NCI-H146 treated with DMSO at 0.1 percent for 48 hours (cell line): Measurements from ENCODE around the gene SLC34A1.
"Not testable (repeated sequence)": the region's sequence is repeated elsewhere in the genome, so short reads cannot be mapped to it uniquely, and the experiment has no call there.

Experiments
- DNase-seq: peaks from one replicate; lab custom pipeline; 2025; ENCODE audit not compliant: unreplicated experiment; lab: John Stamatoyannopoulos, UW

The SLC34A1 gene, protein sequence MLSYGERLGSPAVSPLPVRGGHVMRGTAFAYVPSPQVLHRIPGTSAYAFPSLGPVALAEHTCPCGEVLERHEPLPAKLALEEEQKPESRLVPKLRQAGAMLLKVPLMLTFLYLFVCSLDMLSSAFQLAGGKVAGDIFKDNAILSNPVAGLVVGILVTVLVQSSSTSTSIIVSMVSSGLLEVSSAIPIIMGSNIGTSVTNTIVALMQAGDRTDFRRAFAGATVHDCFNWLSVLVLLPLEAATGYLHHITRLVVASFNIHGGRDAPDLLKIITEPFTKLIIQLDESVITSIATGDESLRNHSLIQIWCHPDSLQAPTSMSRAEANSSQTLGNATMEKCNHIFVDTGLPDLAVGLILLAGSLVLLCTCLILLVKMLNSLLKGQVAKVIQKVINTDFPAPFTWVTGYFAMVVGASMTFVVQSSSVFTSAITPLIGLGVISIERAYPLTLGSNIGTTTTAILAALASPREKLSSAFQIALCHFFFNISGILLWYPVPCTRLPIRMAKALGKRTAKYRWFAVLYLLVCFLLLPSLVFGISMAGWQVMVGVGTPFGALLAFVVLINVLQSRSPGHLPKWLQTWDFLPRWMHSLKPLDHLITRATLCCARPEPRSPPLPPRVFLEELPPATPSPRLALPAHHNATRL

DNA sequence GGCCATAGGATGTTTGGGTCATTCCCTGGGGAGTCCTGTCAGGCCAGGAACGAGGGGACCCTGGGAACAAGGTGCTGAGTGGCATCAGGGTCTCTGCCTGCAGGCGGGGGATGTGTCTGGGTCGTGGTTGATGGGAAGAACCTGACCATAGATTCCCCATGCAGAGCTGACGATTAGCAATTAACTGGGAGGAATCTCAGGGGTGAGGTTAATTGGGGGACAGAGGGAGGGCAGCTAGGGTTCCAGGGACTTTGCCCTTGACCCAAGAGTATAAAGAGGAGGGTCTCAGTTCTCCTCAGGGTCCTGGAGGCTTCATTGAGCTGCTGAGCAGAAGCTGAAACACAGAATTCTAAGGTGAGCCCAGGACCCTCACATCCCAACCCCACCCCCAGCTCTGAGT lies at the start of gene SLC34A1:
TSS of gene SLC34A1 (plus strand) at position 301 of the 400 bp plus-strand sequence. CDS start 1,308 bp downstream, outside the sequence.
- no peak for DNase-seq

DNA sequence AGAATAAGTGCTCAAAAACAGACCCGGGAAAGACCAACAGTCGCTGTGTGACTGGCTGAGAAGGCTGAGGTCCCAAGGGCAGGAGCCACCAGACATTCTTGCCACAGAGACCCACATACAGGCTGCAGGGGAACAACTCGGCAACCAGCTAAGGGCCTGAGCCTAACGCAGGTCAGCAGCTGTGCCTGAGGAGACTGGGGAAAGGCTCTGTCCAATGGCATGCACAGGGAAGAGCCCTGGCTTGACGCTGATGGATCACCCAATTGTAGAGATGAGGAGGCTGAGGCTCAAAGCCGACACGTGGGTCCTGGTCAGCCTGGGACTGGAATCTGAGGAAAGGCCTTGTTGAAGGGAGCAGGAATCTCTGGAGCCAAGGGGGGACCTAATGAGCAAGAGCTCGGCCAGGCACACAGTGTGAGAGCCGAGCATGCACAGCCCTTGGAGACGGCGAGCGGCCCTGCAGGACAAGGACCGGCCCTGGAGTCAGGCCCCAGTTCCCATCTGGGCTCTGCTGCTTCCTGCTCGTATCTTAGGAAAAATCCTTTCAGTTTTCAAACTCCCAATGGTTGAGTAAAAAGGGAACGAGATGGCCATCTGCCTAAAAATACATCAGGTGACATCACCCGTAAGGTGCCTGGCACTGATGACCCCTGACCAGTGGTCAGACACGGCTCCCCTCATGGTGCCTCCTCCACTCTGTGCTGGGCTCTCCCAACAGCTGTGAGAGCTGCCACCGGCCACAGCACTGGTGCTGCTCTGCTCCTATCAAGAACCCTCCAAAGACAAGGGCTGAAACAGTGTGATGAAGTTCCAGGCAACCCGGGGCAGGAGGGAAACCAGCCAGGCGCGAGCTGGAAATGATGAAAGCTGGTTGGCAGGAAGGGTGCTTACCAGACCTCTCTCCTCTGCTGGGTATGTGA lies 49.2 kb upstream of the SLC34A1 start:
- no peak for DNase-seq

DNA sequence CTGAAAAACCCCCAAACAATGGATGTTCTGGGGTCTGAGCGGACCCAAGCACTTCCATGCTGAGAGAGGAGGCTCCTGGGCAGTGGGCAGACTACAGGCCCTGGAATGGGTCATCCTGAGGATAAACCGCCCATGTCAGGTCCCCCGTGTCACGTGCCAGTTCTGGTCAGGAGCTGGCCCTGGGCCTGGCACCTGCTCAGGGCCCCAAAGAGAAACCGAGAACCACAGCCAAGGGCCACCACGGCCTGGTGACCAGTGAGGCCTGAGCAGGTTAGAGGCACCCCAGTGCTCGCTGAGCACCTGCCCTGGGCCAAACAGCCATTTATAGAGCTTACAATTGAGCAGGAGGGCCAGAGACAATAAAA lies 48.6 kb upstream of the SLC34A1 start:
- no peak for DNase-seq

DNA sequence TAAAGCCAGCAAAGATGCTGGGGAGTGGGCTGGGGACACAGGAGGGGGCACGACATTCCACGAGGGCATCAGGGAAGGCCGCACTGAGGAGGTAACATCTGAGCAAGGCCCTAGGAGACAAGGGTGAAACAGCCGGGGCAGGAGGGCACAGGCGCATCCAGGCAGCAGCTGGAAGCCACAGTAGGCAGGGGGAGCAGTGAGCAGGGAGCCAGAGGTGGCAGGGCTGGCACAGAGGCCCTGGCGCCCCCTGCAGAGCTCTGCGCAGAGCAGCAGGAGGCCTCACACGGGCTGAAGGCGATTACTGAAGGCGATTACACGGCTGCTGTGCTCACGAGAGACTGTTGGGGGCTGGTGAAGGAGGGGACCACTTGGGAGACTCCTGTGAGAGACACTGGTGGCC lies 48.1 kb upstream of the SLC34A1 start:
- DNase-seq = no peak

DNA sequence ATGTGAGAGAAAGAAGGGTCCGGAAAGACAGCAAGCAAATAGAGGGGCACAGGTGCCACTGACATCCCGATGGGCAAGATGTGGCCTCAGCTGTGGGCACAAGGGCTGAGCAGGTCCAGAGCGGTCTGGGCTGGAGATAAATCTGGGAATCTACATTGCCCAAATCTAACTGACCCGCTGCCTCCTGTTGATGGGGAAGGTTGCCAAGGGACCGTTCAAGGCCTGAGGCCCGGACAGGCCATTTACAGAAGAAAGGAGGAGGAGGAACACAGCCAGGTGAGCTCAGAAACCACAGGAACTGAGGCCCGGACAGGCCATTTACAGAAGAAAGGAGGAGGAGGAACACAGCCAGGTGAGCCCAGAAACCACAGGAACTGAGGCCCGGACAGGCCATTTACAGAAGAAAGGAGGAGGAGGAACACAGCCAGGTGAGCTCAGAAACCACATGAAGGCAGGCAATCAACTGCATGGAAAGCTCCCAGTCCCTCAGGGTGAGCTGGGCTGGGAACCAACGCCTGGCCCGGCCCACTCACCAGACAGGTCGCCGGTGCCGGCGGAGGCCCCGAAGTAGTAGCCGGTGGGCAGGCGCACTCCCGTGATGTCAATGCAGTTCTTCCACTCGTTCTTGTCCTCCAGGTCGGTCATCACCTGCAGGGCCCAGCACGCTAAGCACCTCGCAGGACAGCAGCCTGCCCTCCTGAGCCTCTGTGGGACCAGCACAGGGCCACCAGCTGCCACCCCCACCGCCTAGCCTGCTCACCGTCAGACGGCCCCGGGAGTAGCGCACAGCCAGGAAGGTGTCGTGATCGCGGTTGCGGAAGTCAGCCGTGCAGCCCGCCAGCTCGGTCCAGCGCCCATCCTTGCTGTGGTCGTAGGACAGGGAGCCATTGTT lies 47.4 kb upstream of the SLC34A1 start:
- DNase-seq = no peak

DNA sequence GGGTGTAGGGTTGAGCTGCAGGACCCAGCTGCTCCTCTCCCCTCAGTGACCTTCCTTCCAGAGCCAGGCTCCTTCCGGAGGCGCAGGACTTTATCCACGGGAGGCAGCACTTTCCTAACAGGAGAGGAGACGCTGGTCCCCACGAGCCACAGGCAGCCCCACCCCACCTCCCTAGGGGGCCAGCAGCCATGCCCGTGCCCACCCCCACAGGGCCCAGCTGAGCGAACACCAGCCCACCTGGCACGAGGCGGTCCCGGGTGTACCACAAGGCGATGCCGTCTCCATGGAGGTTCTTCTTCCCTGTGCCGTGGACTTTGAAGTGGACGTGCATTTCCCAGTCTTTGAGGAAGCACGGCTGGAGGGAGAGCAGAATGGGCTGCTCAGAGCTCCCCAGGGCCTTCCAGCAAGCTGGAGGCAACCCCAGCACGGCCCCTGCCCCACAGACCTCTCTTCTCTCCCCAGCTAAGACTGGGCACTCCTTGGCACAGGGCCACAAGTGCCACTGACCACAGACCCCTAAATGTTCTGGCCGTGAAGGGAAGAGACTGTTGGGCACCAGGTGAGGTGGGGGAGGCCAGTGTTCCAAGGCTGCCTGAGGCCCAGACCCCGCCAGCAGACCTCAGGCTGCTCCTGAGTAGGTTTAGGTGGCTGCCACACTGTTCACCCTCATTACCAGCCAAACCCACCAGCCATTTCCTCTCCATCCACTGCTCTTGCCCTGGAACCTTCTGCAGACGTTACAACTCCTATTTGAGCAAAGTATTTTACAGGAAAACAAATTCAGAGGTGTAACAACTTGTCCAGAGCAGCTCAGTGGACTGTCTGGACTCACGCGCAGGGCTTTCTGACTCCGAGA lies 45.8 kb upstream of the SLC34A1 start:
- DNase-seq = no peak

DNA sequence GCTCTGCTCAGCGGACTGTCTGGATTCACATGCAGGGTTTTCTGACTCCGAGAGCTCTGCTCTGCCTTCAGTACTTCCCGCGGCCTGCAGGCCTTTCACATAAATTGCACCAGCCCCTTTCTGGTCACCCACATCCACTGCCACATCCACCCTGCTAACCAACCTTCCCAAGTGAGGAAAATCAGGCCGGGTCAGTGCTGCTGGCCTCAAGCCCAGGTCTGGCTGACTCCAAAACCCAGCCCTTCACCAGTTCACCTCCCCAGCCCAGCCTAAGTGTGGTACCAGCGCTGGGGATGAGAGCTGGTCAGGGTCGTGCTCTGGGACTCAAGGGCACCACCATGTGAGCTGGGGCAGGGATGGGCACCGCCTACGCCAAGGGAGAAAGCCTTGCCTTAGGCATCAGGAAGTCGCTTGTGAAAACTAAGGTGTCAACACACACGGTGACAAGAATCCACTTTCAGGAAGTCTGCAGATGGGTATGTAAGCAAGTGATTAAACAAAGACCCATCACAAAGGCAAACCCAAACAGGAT lies 45.1 kb upstream of the SLC34A1 start:
- no peak for DNase-seq

DNA sequence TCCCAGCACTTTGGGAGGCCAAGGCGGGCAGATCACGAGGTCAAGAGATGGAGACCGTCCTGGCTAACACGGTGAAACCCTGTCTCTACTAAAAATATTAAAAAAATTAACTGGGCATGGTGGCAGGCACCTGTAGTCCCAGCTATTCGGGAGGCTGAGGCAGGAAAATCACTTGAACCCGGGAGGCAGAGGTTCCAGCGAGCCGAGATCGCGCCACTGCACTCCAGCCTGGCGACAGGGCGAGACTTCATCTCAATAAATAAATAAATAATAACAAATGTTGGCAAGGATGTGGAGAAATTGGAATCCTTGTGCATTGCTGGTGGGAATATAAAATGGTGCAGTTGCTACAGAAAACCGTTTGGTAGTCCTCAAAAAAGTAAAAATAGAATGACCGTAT lies 41.2 kb upstream of the SLC34A1 start:
- not testable (repeated sequence) for DNase-seq

DNA sequence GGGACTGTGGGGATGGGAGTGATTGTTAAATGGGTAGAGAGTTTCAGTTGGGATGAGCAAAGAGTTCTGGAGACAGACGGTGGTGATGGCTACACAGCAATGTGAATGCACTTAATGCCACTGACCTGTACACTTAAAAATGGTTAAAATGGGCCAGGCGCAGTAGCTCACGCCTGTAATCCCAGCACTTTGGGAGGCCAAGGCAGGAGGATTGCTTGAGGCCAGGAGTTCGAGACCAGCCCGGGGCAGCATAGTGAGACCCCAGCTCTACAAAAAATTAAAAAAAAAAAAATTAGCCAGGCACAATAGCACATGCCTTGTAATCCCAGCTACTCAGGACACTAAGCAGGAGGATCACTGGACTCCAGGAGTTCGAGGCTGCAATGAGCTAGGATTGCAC lies 40.5 kb upstream of the SLC34A1 start:
- no peak for DNase-seq

DNA sequence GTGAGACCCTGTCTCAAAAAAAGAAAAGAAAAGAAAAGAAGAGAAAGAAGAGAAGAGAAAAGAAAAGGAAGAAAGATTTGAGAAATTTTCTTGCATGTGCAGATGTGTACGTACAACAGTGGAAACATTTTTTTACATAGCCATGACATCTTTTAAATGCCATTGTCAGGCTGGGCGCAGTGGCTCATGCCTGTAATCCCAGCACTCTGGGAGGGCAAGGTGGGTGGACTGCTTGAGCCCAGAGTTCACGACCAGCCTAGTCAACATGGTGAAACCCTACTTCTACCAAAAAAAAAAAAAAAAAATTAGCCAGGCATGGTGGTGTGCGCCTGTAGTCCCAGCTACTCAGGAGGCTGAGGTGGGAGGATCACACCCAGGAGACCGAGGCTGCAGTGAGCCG lies 39.3 kb upstream of the SLC34A1 start:
- DNase-seq = no peak

DNA sequence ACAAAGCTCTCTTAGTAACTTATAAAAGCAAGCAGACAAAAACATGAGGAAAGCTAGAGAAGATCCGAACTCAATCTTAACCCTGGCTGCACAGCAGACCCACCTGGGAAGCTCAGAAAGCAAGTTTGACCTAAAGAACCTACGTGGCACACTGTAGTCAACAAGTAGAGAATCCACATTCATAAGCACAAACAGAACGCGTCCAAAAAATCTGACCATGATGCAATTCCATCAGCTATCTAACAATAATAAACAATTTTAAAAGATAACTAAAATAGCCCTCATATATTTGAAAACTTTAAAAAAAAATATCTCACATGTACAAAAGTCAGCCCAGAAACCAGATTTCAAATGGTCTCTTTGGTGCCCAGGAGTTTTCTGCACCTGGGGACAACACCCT lies 37.4 kb upstream of the SLC34A1 start:
- no peak for DNase-seq

DNA sequence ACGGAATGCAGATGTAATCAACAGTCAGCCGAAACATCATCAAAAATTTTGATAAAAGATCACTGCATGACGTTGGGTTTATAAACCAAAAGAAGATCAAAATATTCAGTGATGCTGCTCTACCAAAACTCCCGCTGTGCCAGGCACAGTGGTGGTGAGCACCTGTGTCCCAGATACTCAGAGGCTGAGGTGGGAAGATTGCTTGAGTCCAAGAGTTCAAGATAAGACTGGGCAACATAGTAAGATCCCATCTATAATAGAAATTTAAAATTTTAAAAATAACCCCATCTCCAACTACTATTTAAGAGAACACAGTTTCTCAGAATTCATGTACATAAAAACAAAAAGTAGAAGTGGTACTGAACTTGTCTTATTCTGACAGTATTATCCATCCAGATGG lies 36.5 kb upstream of the SLC34A1 start:
- no peak for DNase-seq

DNA sequence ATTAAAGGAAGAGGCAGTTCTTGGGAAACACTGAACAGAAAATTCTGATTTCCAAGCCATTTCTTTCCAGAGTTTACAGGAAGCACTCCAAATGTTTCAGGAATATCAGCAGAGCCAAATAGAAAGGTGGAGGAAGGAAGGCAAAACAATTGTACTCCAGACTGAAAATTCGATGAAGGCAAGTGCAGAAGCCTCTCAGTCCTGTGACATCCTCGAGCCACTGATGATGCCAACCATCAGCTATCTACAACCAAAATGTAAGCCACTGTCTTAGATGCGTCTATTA lies 34.9 kb upstream of the SLC34A1 start:
- no peak for DNase-seq

DNA sequence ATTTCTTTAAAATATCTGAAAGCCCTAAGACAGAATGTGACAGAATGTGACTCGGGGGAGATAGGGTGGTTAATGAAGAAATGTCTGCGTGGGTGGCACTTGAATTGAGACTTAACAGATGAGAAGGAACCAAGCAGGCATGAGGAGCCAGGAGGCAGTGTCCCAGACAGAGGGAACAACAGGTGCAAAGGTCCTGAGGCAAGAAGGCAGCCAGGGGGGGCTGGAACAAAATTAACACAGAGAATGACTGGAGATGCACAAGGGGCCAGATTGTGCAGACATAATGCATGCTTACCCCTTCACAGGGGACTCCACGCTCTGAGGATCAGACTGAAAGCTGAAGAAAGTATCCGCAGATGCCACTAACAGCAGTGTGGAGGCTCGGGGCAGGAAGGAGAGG lies 34.5 kb upstream of the SLC34A1 start:
- DNase-seq = no peak

DNA sequence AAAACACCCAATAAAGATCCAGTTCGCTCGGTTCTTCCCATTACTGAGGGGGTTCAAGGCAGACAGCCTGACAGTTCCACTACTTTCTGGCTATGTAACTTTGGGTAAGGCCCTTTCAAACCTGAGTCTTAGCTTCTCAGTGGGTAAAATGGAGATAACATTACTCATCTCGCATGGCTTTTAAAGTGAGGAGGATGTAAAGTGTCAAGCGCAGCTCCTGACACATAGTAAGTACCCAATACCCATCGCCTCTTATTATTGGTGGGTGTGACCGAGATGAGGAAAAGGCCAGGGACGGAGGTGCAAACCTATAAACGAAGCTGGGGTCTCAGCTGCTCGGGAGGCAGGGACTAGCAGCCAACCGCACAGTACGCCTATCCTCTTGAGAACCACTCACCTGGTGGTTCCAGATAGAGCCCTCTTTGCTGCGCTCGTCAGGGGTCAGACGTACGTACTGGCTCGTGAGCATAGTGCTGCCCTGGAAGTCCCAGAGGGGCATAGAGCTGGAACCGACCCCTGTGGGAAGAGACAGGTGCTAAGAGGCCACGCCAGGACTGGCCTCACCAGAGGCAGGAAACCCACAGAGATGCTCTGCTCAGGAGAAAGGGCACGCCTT lies 33.4 kb upstream of the SLC34A1 start:
- DNase-seq = no peak

DNA sequence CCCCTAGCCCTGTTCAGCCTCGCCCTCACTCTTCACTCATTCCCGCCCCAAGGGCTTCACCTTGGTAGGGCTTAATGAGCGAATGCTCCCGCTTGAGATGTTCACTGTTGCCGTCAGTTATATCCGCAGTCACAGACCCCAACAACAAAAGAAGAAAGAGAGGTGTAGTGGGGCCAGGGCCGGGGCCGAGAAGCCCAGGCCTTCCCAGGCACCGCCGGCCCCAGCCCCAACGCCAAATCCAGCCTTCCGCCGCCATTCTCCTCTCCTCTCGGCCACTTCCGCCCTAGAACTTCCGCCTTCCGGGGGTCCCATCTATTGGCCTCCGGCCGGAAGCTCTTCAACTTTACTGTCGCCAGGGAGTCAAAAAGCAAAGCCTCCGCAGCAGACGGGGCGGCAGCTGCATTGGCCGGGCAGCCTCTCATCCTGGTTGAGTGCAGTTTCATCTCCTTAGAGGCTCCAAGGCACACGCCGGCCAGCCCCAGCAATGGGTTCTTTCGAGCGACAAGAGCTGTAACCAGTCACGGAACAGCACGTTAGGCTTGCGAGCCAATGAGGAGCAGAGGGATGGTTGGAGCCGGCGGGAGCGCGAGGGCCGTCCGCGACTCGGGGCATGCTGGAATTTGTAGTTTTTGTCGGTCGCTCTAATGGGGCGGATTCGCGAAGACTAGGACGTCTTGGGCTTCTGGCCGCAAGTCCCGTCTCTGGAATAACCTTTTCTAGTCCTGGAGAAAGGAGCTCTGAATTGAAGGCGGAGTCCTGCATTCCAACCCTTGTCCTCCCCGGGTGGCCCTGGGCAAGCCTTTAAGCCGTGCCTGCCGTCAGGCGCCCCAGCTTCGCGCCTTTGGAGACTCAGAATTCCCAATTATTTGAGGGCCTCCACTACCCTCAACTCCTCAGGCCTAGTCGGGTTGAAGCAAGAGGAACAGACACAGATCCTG lies 32.6 kb upstream of the SLC34A1 start, which contains the start of gene LMAN2:
TSS of gene LMAN2 (minus strand) at position 277 of the 938 bp plus-strand sequence. CDS start at position 256, 21 bp downstream.
- peak; percentile 76 for DNase-seq

DNA sequence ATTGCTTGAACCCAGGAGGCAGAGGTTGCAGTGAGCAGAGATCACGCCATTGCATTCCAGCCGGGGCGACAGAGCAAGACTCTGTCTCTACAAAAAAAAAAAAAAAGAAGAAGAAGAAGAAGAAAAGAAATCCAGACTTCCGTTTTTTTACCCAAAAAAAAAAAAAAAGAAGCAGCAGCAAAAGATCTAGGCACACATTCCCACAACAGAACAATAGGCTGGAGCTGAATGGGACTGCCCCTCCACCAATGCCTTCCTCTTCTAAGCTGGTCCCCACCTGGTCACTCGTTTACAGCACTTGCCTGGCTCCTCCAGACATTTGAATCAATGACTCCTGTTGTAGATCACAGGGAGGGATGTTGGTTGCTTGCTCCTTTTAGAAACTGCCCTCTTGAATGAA lies 31.1 kb upstream of the SLC34A1 start:
- DNase-seq = no peak

DNA sequence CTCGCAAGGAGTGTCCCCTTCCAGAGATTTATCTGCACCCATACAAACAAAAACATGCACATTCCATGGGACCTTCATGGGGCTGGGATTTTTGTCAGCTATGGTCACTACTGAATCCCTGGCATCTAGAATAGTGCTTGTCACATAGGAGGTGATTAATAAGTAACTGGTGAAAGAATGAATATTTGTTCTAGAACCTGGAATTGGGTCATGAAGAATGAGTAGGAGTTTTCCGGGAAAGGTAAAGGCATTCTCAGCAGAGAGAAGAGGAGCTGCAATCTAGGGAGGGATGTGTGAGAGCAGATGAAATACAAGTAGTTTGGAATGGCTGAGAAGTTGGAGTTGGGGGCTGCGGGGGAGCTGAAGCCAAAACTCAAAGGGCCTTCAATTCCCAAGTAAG lies 30.0 kb upstream of the SLC34A1 start:
- DNase-seq = no peak
